HepG2 (cell line): Measurements from ENCODE around the gene SLC34A3. TPM values are rescaled to one million over a fixed set of nuclear protein-coding genes. Genes with fewer than 3 reads are reported as not detected.

Experiments
- ATF6 ChIP-seq: sonication (generic); formaldehyde crosslinking; conservative IDR thresholded peaks from 2 replicates; pipeline ENCODE4 v1.4.0; 2020; ENCODE audit warnings: missing genetic modification reagents
- ATM ChIP-seq: fragments of 450-650 bp; IDR thresholded peaks from 2 replicates; pipeline ENCODE4 v1.7.1; 2017; ENCODE audit warnings: mild to moderate bottlenecking, borderline replicate concordance
- CEBPZ ChIP-seq: IDR thresholded peaks from 2 replicates; pipeline ENCODE4 v1.6.1; 2012; ENCODE audit warnings: low read length, improper control_type of control experiment
- DDIT3 ChIP-seq: sonication (generic); formaldehyde crosslinking; IDR thresholded peaks from 2 replicates; pipeline ENCODE4 v1.4.0; 2020; ENCODE audit warnings: mild to moderate bottlenecking, missing genetic modification reagents
- KMT2B ChIP-seq: IDR thresholded peaks from 2 replicates; pipeline ENCODE4 v1.6.1; 2016; ENCODE audit warnings: missing genetic modification reagents, missing compliant biosample characterization
- MAX ChIP-seq: IDR thresholded peaks from 2 replicates; pipeline ENCODE4 v1.6.1; 2012; ENCODE audit warnings: inconsistent platforms
- MNT ChIP-seq: fragments of 450-650 bp; IDR thresholded peaks from 2 replicates; pipeline ENCODE4 v1.6.1; 2016
- NBN ChIP-seq: fragments of 450-650 bp; conservative IDR thresholded peaks from 2 replicates; pipeline ENCODE4 v1.6.1; 2017
- POLR2AphosphoS5 ChIP-seq: IDR thresholded peaks from 2 replicates; pipeline ENCODE4 v1.6.1; 2012; ENCODE audit warnings: low read depth, low read length
- RBM22 ChIP-seq: fragments of 200-400 bp; formaldehyde crosslinking; optimal IDR thresholded peaks from 2 replicates; pipeline ENCODE3; 2017; ENCODE audit warnings: mild to moderate bottlenecking, low read length, moderate library complexity
- SMARCC2 ChIP-seq: fragments of 450-650 bp; IDR thresholded peaks from 2 replicates; pipeline ENCODE4 v1.6.1; 2017; ENCODE audit warnings: antibody characterized with exemption, mild to moderate bottlenecking
- SP2 ChIP-seq: sonication (generic); formaldehyde crosslinking; IDR thresholded peaks from 2 replicates; pipeline ENCODE4 v1.5.1; 2020; ENCODE audit warnings: mild to moderate bottlenecking, missing genetic modification reagents
- SRSF4 ChIP-seq: fragments of 200-400 bp; formaldehyde crosslinking; IDR thresholded peaks from one replicate; pipeline ENCODE4 v1.6.1; 2018; ENCODE audit warnings: mild to moderate bottlenecking, low read depth, low read length, moderate library complexity; ENCODE audit not compliant: poor library complexity, severe bottlenecking
- STAT5B ChIP-seq: sonication (generic); formaldehyde crosslinking; IDR thresholded peaks from 2 replicates; pipeline ENCODE4 v1.4.0; 2020; ENCODE audit warnings: missing genetic modification reagents
- SUZ12 ChIP-seq: fragments of 150-350 bp; IDR thresholded peaks from 2 replicates; pipeline ENCODE4 v1.6.1; 2014; ENCODE audit warnings: low read depth, low read length
- ZNF138 ChIP-seq: sonication (generic); formaldehyde crosslinking; IDR thresholded peaks from 2 replicates; pipeline ENCODE4 v1.5.0; 2020; ENCODE audit warnings: mild to moderate bottlenecking, low read depth, missing genetic modification reagents
- ZNF253 ChIP-seq: sonication (generic); formaldehyde crosslinking; IDR thresholded peaks from 2 replicates; pipeline ENCODE4 v1.8.0; 2022; ENCODE audit warnings: mild to moderate bottlenecking, missing genetic modification reagents, borderline replicate concordance
- ZNF337 ChIP-seq: sonication (generic); formaldehyde crosslinking; IDR thresholded peaks from 2 replicates; pipeline ENCODE4 v1.5.1; 2020; ENCODE audit warnings: missing genetic modification reagents, low read depth, mild to moderate bottlenecking, borderline replicate concordance
- ZNF510 ChIP-seq: sonication (generic); formaldehyde crosslinking; IDR thresholded peaks from 2 replicates; pipeline ENCODE4 v1.4.0; 2020; ENCODE audit warnings: low read depth, mild to moderate bottlenecking, missing genetic modification reagents
- ZNF562 ChIP-seq: sonication (generic); formaldehyde crosslinking; IDR thresholded peaks from 2 replicates; pipeline ENCODE4 v1.8.0; 2022; ENCODE audit warnings: missing genetic modification reagents, borderline replicate concordance
- ZNF841 ChIP-seq: sonication (generic); formaldehyde crosslinking; IDR thresholded peaks from 2 replicates; pipeline ENCODE4 v1.8.1; 2023; ENCODE audit warnings: missing genetic modification reagents, borderline replicate concordance
- ZNF878 ChIP-seq: sonication (generic); formaldehyde crosslinking; IDR thresholded peaks from 2 replicates; pipeline ENCODE4 v1.8.1; 2023; ENCODE audit warnings: mild to moderate bottlenecking, missing genetic modification reagents, moderate library complexity
- polyA plus RNA-seq, 8 experiments: library from polyadenylated mRNA; depleted of rRNA in 3 of 8; stranded (reverse) in 7 of 8; unstranded in 1 of 8; fragments of >200 nt; fragmentation: Illumina TruSeq in 4 of 8; extraction: Trizol in 4 of 8; gene quantifications; 2 replicates each; pipeline versions ENCODE4 v1.2.1 to v1.2.3, GENCODE V29; 2011 to 2016; ENCODE audit warnings: low read depth in 4 of 8, missing spikeins in 1 of 8, mixed read lengths in 1 of 8; ENCODE audit not compliant: insufficient read depth in 1 of 8
- total RNA-seq, 5 experiments: library from RNA; depleted of rRNA; stranded (reverse); fragments of >200 nt; fragmentation: Illumina TruSeq; extraction: Trizol; gene quantifications; 2 replicates each; pipeline ENCODE4 v1.2.3, GENCODE V29; 2016; ENCODE audit warnings: low read depth in 1 of 5

The SLC34A3 gene
- total and polyA plus RNA-seq, 2 of the 13 experiments (the other 11 are each of a cell fraction or from before 2014, with no cell fraction given), result 0.07 to 1.0 TPM

- TF ChIP-seq CEBPZ (peak; percentile 15; the same call in 1 of the 2 replicates), ZNF138 (CRISPR knock-in tag) (no peak), ZNF562 (CRISPR knock-in tag) (no peak), SUZ12 (no peak), MNT (peak; percentile 68), SP2 (CRISPR knock-in tag) (peak; percentile 96), MAX (peak; percentile 86), ZNF337 (0 out of 2 replicates have a peak, but pooled peaks have one; percentile 51), ZNF841 (CRISPR knock-in tag) (no peak), POLR2AphosphoS5 (peak; percentile 61), ZNF253 (CRISPR knock-in tag) (0 out of 2 replicates have a peak, but pooled peaks have one; percentile 44), STAT5B (CRISPR knock-in tag) (0 out of 2 replicates have a peak, but pooled peaks have one; percentile 29), SRSF4 (no peak), RBM22 (peak; percentile 69), SMARCC2 (no peak), ATM (no peak), DDIT3 (CRISPR knock-in tag) (no peak), ZNF878 (CRISPR knock-in tag) (no peak), NBN (no peak), KMT2B (peak; percentile 64; the same call in 1 of the 2 replicates), ATF6 (CRISPR knock-in tag) (no peak), ZNF510 (CRISPR knock-in tag) (no peak)
These were observed 30.1 kb upstream of the SLC34A3 start, which contains the start of gene TPRN (continued) for GRCh38 chr9:137200311-137201204.
